Fibroblast of pulmonary artery (primary cell): ENCODE data around the gene GNE.
A peak's percentile ranks its signal among the peaks of the same experiment; 100 is the strongest.

Experiments used
- DNase-seq: peaks from one replicate; pipeline ENCODE4 v3.0.0-alpha.2; 2010; ENCODE audit warnings: low read depth
- H3K4me3 ChIP-seq: replicated peaks from 2 replicates; pipeline ENCODE4 v1.5.1; 2011; ENCODE audit warnings: low read depth, mild to moderate bottlenecking, control low read depth, low read length, moderate library complexity
- TF ChIP-seq, protein P1 (sequence below): IDR thresholded peaks from 2 replicates; pipeline ENCODE4 v1.5.1; 2011; ENCODE audit warnings: mild to moderate bottlenecking, control low read depth, low read length, inconsistent platforms; ENCODE audit errors: missing control alignments

GNE gene

DNA sequence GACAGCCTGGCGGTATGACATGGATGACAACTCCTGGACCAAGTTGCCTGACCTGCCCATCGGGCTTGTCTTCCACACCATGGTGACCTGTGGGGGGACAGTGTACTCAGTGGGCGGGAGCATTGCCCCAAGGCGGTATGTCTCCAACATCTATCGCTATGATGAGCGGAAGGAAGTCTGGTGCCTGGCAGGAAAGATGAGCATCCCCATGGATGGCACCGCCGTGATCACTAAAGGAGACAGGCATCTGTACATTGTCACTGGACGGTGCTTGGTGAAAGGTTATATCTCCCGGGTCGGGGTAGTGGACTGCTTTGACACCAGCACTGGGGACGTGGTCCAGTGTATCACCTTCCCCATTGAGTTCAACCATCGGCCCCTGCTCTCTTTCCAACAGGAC is 87.7 kb downstream of the GNE start:
- TF ChIP-seq, protein P1, sequence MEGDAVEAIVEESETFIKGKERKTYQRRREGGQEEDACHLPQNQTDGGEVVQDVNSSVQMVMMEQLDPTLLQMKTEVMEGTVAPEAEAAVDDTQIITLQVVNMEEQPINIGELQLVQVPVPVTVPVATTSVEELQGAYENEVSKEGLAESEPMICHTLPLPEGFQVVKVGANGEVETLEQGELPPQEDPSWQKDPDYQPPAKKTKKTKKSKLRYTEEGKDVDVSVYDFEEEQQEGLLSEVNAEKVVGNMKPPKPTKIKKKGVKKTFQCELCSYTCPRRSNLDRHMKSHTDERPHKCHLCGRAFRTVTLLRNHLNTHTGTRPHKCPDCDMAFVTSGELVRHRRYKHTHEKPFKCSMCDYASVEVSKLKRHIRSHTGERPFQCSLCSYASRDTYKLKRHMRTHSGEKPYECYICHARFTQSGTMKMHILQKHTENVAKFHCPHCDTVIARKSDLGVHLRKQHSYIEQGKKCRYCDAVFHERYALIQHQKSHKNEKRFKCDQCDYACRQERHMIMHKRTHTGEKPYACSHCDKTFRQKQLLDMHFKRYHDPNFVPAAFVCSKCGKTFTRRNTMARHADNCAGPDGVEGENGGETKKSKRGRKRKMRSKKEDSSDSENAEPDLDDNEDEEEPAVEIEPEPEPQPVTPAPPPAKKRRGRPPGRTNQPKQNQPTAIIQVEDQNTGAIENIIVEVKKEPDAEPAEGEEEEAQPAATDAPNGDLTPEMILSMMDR = no peak
- DNase-seq = no peak
- H3K4me3 ChIP-seq = no peak overlapping the region

DNA sequence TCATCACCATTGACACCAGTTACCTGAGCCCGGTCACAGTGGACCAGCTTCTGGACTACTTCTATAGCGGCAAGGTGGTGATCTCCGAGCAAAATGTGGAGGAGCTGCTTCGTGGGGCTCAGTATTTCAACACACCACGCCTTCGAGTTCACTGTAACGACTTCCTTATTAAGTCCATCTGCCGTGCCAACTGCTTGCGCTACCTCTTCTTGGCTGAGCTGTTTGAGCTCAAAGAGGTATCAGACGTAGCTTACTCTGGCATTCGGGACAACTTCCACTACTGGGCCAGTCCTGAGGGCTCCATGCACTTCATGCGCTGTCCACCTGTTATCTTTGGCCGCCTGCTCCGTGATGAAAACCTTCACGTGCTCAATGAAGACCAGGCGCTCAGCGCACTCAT is 88.5 kb downstream of the GNE start:
- TF ChIP-seq, protein P1 = no peak
- H3K4me3 ChIP-seq = no peak overlapping the region
- no peak for DNase-seq

DNA sequence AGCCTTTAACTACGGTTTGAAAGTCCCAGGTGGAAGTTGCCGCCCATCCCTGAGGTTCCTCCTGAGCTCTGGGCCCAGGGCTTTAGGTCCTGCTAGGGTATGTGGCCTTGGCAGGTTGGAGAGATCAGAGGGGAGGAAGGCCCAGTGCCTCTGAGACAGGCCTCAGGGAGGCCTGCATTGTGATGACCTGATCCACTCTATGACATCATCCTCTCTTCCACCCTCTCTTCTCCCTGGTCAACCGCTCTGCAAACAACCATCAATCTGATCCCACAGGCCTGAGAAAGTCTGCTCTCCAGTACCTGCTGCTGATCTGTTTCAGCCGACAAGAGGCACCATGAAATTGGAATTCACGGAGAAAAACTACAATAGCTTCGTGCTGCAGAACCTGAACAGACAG is 89.1 kb downstream of the GNE start, which contains the start of gene CCIN:
Gene CCIN, plus strand, starts transcription at position 223 of the 400 bp plus-strand sequence. Its CDS starts 115 bp downstream, at position 338.
- no peak for DNase-seq
- H3K4me3 ChIP-seq = no peak within 1 kb of the TSS
- TF ChIP-seq, protein P1 = no peak

DNA sequence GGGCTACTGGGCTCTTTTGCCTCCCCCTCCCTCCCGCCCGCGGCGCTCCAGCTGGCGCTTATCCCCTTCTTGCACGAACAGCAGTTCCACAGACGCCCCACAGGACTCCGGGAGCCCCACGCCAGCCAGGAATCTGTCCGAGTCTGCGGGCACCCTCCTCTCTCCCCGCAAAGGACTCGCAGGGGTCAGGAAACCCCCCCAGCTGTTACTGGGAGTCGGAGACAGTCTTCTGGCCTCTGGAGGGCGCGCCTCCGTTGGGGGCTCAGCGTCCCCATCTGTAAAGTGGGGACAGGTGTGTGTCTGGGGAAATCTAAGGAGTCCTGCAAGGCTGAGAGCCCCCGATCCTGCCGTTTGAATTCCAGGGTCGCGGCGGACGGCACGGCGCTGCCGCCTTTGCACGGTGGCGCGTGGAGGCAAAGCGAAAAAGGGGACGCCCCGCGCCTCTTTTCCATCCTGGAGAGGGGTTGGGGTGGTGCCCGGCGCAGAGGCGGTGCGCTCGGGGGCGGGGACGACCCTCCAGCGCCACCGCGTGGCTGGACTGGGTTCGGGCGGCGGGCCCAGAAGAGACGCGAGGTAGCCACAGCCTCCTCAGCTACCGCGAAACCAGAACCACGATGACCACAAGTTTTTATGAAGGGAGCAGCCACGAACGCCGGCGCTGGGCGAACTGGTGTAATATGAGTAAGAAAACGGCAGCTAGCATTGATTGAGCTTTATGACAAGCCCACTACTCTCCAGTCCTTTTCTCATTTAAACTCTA is 91.9 kb downstream of the GNE start:
- TF ChIP-seq, protein P1 = peak; percentile 50
- DNase-seq = peak; percentile 82
- peak overlapping the region; percentile 58 for H3K4me3 ChIP-seq

DNA sequence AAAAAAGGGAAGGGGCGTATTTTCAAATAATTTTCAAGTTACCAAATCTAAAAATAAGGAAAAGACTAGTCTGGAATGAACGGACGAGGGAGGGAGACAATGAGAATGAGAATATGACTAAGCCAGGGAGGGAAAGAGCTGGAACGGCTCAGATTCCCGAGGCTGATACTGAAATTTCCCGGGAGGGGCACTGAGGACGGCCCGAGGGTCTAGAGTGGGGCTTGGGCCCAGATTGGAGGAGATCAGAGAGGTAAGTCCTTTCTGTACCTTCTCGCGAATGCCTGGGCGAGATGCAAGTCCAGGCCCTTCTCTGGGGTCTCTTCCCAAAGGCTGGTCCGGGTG is 92.5 kb downstream of the GNE start:
- peak overlapping the region; percentile 58 for H3K4me3 ChIP-seq
- DNase-seq = peak; percentile 60
- TF ChIP-seq, protein P1 = no peak

DNA sequence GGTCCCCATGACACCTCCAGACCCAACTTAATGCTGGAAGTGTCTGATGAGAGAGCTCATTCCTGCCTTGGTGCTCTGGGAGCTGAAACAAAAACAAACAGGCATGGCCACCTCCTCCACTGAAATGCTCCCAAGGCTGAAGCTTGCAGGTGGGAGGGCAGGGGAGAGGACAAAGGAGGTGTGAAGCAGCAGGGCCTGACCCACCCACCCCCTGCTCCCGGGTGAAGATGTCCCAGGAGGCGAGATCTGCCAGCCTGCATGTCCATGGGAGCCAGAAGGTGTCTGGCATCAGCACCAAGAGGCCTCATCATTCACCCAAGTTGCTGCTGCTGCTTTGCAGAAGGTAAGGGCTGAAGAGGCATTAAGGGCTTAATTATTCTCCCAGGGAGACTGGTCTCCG is 93.3 kb downstream of the GNE start:
- H3K4me3 ChIP-seq = no peak overlapping the region
- DNase-seq = no peak
- TF ChIP-seq, protein P1 = no peak
